Measurements from ENCODE around the gene SH3BP1.

The SH3BP1 gene

GRCh38 chr22:37662039-37662438, 22.6 kb downstream of the SH3BP1 start:
- no peak overlapping the region for H3K9ac ChIP-seq
- H3K27me3 ChIP-seq (ENCODE audit: control insufficient read depth, insufficient read depth, low read length) = no peaks in the 10 kb centered on the region
- no peak overlapping the region for H3K4me3 ChIP-seq (ENCODE audit: low read depth, low read length)
- H3K9me3 ChIP-seq (ENCODE audit: control insufficient read depth, low read length) = no peaks in the 10 kb centered on the region
- H2AFZ ChIP-seq = no peak overlapping the region
- H3K4me2 ChIP-seq (ENCODE audit: low read length) = no peak overlapping the region
- no peaks in the 10 kb centered on the region for H3K79me2 ChIP-seq
- H3K27ac ChIP-seq = no peak overlapping the region
- TF ChIP-seq, protein P1, sequence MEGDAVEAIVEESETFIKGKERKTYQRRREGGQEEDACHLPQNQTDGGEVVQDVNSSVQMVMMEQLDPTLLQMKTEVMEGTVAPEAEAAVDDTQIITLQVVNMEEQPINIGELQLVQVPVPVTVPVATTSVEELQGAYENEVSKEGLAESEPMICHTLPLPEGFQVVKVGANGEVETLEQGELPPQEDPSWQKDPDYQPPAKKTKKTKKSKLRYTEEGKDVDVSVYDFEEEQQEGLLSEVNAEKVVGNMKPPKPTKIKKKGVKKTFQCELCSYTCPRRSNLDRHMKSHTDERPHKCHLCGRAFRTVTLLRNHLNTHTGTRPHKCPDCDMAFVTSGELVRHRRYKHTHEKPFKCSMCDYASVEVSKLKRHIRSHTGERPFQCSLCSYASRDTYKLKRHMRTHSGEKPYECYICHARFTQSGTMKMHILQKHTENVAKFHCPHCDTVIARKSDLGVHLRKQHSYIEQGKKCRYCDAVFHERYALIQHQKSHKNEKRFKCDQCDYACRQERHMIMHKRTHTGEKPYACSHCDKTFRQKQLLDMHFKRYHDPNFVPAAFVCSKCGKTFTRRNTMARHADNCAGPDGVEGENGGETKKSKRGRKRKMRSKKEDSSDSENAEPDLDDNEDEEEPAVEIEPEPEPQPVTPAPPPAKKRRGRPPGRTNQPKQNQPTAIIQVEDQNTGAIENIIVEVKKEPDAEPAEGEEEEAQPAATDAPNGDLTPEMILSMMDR (IDR thresholded peaks at IDR 0.05) = no peak
- peaks cover 9% of the 10 kb centered on the region for H3K4me1 ChIP-seq
- no peaks in the 10 kb centered on the region for H3K36me3 ChIP-seq (ENCODE audit: control insufficient read depth, insufficient read depth, low read length)

DNA sequence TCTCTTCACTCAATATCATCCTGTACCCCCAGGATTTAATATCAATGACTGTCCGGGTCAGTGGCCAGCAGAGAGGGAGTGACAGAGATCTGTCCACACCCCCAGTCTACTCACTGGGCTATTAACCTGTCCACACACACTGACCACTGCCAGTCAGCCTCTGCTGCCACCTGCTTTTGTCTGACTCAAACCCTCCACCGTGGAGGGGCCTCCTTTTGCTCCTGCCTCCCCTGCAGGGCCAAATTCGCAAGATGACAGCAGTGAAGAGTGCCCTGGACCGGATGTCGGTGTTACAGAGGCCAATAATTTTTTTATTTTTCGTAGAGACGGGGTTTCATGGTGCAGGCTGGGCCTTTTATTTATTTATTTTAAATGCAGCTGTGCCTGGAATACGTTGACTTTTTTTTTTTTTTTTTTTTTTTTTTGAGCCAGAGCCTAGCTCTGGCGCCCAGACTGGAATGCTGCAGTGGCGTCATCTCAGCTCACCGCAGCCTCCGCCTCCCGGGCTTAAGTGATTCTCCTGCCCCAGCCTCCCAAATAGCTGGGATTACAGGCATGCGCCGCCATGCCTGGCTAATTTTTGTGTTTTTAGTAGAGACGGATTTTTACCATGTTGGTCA, 24.2 kb downstream of the SH3BP1 start:
- Histone ChIP-seq H3K4me3 (ENCODE audit: low read depth, low read length) (no peak overlapping the region), H3K79me2 (no peaks in the 10 kb centered on the region), H3K4me1 (peaks cover 5% of the 10 kb centered on the region), H3K27me3 (ENCODE audit: control insufficient read depth, insufficient read depth, low read length) (no peaks in the 10 kb centered on the region), H3K36me3 (ENCODE audit: control insufficient read depth, insufficient read depth, low read length) (no peaks in the 10 kb centered on the region), H2AFZ (no peak overlapping the region), H3K9me3 (ENCODE audit: control insufficient read depth, low read length) (no peaks in the 10 kb centered on the region), H3K9ac (no peak overlapping the region), H3K27ac (no peak overlapping the region), H3K4me2 (ENCODE audit: low read length) (no peak overlapping the region)
- TF ChIP-seq, protein P1 (IDR thresholded peaks at IDR 0.05) = no peak

DNA sequence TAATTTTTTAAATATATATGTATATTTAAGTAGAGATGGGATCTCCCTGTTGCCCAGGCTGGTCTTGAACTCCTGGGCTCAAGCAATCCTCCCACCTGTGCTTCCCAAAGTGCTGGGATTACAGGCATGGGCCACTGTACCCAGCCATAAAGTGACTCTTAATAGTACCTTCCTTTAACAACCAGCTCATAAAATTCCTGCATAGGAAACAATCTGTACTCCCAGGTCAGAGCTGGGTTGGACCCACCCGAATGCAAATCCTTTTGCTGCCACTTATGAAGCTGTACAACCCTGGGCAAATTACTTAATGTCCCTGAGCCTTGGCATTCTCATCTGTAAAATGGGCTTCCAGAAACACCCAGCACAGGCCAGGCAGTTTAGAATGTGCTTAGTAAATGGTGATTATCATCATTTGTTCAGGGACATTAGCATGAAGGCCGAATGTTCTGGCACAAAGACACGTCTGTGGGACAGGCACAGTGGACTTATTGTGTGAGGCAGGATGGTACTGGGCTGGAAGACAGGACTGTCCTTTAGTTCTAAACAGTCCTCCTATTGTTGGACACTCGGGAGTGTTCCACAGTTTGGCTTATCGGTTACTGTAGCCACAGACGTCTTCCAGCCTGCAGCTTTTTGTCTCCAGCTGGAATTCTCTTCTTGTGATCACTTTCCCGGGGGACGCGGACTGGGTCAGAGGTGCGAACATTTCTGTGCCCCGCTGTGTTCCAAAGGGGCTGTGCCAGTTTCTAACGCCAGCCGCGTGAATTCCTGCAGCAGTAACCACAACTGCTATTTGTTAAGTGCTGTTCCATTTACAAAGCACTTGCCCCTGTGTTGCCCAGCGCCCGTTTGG, 25.0 kb downstream of the SH3BP1 start:
- H3K9me3 ChIP-seq (ENCODE audit: control insufficient read depth, low read length) = no peaks in the 10 kb centered on the region
- no peak overlapping the region for H3K4me3 ChIP-seq (ENCODE audit: low read depth, low read length)
- no peak overlapping the region for H3K27ac ChIP-seq
- no peak overlapping the region for H2AFZ ChIP-seq
- H3K4me2 ChIP-seq (ENCODE audit: low read length) = no peak overlapping the region
- no peak overlapping the region for H3K9ac ChIP-seq
- H3K4me1 ChIP-seq = peaks cover 5% of the 10 kb centered on the region
- no peaks in the 10 kb centered on the region for H3K79me2 ChIP-seq
- TF ChIP-seq, protein P1 (IDR thresholded peaks at IDR 0.05) = no peak
- H3K27me3 ChIP-seq (ENCODE audit: control insufficient read depth, insufficient read depth, low read length) = no peaks in the 10 kb centered on the region
- H3K36me3 ChIP-seq (ENCODE audit: control insufficient read depth, insufficient read depth, low read length) = no peaks in the 10 kb centered on the region

DNA sequence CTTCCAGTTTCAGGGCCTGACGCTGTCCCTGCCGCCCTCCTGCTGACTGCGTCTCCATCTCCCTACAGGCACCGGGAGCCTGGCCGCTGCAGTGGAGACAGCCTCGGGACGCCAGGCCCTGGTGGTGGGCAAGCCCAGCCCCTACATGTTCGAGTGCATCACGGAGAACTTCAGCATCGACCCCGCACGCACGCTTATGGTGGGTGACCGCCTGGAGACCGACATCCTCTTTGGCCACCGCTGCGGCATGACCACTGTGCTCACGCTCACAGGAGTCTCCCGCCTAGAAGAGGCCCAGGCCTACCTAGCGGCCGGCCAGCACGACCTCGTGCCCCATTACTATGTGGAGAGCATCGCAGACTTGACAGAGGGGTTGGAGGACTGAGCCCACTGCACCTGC, 26.0 kb downstream of the SH3BP1 start:
- Histone ChIP-seq H3K79me2 (no peaks in the 10 kb centered on the region), H3K27me3 (ENCODE audit: control insufficient read depth, insufficient read depth, low read length) (no peaks in the 10 kb centered on the region), H3K4me3 (ENCODE audit: low read depth, low read length) (no peak overlapping the region), H2AFZ (no peak overlapping the region), H3K4me1 (no peaks in the 10 kb centered on the region), H3K4me2 (ENCODE audit: low read length) (no peak overlapping the region), H3K9me3 (ENCODE audit: control insufficient read depth, low read length) (no peaks in the 10 kb centered on the region), H3K9ac (no peak overlapping the region), H3K36me3 (ENCODE audit: control insufficient read depth, insufficient read depth, low read length) (no peaks in the 10 kb centered on the region), H3K27ac (no peak overlapping the region)
- TF ChIP-seq, protein P1 (IDR thresholded peaks at IDR 0.05) = no peak
